ENCODE data around the gene DOK6.

The DOK6 gene

GRCh38 chr18:69411199-69411598, 10.5 kb downstream of the DOK6 start:
- TF ChIP-seq CTCF (IDR thresholded peaks at IDR 0.05; ENCODE audit: control insufficient read depth, insufficient read depth, low read depth, low read length, missing control alignments) = no peak
- no peak overlapping the region for H3K4me3 ChIP-seq (ENCODE audit: control insufficient read depth, low read depth, low read length)
- DNase-seq (ENCODE audit: low read depth) = no peak

GRCh38 chr18:69414184-69414583, 13.5 kb downstream of the DOK6 start:
- H3K4me3 ChIP-seq (ENCODE audit: control insufficient read depth, low read depth, low read length) = no peak overlapping the region
- no peak for DNase-seq (ENCODE audit: low read depth)
- no peak for TF ChIP-seq CTCF (IDR thresholded peaks at IDR 0.05; ENCODE audit: control insufficient read depth, insufficient read depth, low read depth, low read length, missing control alignments)

GRCh38 chr18:69432847-69433246, 32.2 kb downstream of the DOK6 start:
- TF ChIP-seq CTCF (IDR thresholded peaks at IDR 0.05; ENCODE audit: control insufficient read depth, insufficient read depth, low read depth, low read length, missing control alignments) = no peak
- no peak for DNase-seq (ENCODE audit: low read depth)
- no peak overlapping the region for H3K4me3 ChIP-seq (ENCODE audit: control insufficient read depth, low read depth, low read length)

- DNase-seq (ENCODE audit: low read depth) = no peak
- H3K4me3 ChIP-seq (ENCODE audit: control insufficient read depth, low read depth, low read length) = no peak overlapping the region
- no peak for TF ChIP-seq CTCF (IDR thresholded peaks at IDR 0.05; ENCODE audit: control insufficient read depth, insufficient read depth, low read depth, low read length, missing control alignments)
Measured at GRCh38 chr18:69435000-69435399, 34.3 kb downstream of the DOK6 start.

GRCh38 chr18:69444221-69444620, 43.5 kb downstream of the DOK6 start:
- peak; percentile 10 for DNase-seq (ENCODE audit: low read depth)
- TF ChIP-seq CTCF (IDR thresholded peaks at IDR 0.05; ENCODE audit: control insufficient read depth, insufficient read depth, low read depth, low read length, missing control alignments) = no peak

GRCh38 chr18:69447886-69448285, 47.2 kb downstream of the DOK6 start:
- no peak overlapping the region for H3K4me3 ChIP-seq (ENCODE audit: control insufficient read depth, low read depth, low read length)
- TF ChIP-seq CTCF (IDR thresholded peaks at IDR 0.05; ENCODE audit: control insufficient read depth, insufficient read depth, low read depth, low read length, missing control alignments) = no peak
- DNase-seq (ENCODE audit: low read depth) = no peak

More at GRCh38 chr18:69444221-69444620, 43.5 kb downstream of the DOK6 start:
- no peak overlapping the region for H3K4me3 ChIP-seq (ENCODE audit: control insufficient read depth, low read depth, low read length)

- no peak for DNase-seq (ENCODE audit: low read depth)
- H3K4me3 ChIP-seq (ENCODE audit: control insufficient read depth, low read depth, low read length) = no peak overlapping the region
- no peak for TF ChIP-seq CTCF (IDR thresholded peaks at IDR 0.05; ENCODE audit: control insufficient read depth, insufficient read depth, low read depth, low read length, missing control alignments)
Measured at GRCh38 chr18:69455125-69455524, 54.4 kb downstream of the DOK6 start.

Data from AG09309 (cell line).